ENCODE results near the gene CHST3.

DNA sequence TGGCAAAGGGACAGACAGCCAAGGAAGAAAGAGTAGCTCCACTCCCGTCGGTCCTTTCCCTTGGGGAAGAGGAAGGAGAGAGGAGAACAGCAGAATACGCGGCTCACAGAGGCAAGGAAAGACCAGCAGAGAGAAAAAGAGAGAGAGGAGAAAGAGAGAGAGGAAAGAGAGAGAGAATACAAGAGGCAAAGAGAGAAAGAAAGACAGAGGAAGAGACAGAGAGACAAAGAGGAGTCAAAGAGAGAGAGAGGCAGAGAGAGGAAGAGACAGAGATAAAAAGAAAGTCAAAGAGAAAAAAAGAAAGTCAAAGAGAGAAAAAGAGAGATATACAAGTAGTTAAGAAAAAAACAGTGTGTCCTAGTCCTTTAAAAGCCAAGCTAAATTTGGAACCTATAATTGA is 23.4 kb upstream of the CHST3 start:
- TF ChIP-seq, protein P1, sequence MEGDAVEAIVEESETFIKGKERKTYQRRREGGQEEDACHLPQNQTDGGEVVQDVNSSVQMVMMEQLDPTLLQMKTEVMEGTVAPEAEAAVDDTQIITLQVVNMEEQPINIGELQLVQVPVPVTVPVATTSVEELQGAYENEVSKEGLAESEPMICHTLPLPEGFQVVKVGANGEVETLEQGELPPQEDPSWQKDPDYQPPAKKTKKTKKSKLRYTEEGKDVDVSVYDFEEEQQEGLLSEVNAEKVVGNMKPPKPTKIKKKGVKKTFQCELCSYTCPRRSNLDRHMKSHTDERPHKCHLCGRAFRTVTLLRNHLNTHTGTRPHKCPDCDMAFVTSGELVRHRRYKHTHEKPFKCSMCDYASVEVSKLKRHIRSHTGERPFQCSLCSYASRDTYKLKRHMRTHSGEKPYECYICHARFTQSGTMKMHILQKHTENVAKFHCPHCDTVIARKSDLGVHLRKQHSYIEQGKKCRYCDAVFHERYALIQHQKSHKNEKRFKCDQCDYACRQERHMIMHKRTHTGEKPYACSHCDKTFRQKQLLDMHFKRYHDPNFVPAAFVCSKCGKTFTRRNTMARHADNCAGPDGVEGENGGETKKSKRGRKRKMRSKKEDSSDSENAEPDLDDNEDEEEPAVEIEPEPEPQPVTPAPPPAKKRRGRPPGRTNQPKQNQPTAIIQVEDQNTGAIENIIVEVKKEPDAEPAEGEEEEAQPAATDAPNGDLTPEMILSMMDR (conservative IDR thresholded peaks at IDR 0.05), result no peak
- no peak for TF ChIP-seq ZFX (IDR thresholded peaks at IDR 0.05)

Data from C4-2B (cell line).